Measurements from ENCODE around the gene YTHDF1. TPM values are rescaled to one million over a fixed set of nuclear protein-coding genes. Genes with fewer than 3 reads are reported as not detected.

Gene YTHDF1
- total RNA-seq, 1 donor from 2014 or later = 44.0 TPM

DNA sequence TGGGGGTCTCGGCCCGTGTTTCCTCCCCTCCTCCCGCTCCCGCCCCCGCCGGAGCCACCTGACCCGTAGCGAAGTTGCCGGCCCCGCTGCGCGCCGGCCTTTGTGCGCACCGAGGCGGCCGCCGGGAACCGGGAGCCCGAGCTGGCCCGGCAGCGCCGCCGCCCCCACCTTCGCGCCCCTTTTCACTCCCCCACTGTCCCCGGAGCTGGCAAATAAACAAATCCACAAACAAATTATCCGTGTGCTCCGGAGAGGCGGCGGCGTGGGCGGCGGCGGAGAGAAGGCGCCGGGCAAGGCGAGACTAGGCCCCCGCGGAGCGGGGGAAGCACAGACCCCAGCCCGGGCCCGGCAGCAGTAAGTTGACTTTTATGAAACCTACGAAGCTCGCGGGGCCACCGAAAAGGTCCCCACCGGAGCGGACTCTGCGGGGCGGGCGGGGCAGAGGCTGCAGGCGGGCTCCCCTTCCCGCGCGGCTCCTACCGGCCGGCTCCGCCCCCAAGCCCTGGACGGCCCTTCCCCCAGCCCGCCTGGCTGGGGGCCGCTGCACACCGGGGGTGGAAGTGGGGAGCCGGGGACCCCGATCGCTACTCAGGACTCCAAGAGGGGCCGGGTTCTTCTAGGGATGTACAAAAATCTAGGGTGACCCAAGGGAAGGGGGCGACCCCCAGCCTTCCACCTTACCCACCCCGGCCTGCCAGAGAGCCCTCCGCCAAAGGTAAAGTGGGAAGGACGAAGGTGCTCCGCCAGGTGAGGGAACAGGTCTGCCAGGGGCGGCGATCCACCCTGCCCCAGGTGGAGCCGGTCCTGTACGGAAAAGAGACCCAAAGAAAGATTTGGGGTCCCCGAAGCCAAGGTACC, 40.7 kb downstream of the YTHDF1 start:
- DNase-seq (ENCODE audit: extremely low read depth, low read depth, low spot score) = no peak

DNA sequence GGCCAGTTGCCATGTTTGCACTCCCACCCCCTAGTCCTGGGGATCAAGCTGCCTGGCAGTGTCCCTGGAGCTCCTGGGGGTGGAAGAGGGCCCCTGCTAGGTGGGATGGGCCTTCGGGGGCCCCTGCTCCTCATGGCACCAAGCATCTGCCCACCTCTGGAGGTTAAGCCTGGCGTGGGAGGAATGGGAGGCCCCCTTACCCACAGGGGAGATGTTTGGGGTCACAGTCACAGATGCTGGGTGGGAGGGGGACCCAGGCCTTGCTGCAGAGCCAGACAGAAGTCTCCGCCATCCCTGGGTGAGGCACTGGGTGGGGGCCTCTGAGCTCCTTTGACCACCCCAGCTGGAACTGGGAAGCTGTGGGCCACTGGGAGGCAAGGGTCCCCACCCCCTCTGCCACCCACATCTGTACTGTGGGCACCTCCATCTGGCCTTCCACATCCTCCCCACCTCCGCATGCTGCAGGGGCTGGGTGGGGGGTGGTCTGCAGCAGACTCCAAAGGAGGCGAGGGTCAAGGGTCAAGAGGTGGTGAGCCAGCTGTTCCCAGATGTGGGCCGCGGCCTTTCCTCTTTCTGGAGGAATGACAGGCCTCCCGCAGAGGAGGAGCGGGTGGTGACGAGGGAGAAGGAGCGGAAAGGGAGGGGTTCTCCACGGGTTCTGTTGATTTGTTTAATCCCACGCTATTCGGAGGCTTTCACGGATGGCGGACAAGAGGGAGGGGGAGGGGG, 41.5 kb downstream of the YTHDF1 start:
- no peak for DNase-seq (ENCODE audit: extremely low read depth, low read depth, low spot score)

- no peak for DNase-seq (ENCODE audit: extremely low read depth, low read depth, low spot score)
These were observed 42.3 kb downstream of the YTHDF1 start for GRCh38 chr20:63173552-63174191.

DNA sequence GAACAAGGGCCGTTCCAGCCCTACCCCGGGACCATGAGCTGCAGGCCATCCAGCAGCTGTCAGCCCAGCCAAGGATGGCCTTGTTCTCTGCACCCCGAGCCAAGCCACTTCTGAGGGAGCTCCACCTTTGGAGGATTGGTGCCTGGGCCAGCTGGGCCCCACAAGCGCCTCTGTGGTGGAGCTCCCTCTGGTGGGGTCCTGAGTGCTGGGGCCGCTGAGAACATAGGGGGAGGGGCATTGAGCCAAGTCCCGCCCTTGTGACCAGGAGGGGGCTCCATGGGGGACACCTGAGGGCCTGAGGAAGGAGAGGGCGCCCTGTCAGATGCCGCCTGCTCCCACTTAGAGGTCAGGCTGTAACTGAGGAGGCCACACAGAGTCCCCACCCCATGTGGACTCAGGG, 43.2 kb downstream of the YTHDF1 start:
- no peak for DNase-seq (ENCODE audit: extremely low read depth, low read depth, low spot score)

- no peak for DNase-seq (ENCODE audit: extremely low read depth, low read depth, low spot score)
These were observed 43.9 kb downstream of the YTHDF1 start for GRCh38 chr20:63171991-63172390.

- DNase-seq (ENCODE audit: extremely low read depth, low read depth, low spot score) = no peak
These were observed 46.2 kb downstream of the YTHDF1 start for GRCh38 chr20:63169681-63170080.

DNA sequence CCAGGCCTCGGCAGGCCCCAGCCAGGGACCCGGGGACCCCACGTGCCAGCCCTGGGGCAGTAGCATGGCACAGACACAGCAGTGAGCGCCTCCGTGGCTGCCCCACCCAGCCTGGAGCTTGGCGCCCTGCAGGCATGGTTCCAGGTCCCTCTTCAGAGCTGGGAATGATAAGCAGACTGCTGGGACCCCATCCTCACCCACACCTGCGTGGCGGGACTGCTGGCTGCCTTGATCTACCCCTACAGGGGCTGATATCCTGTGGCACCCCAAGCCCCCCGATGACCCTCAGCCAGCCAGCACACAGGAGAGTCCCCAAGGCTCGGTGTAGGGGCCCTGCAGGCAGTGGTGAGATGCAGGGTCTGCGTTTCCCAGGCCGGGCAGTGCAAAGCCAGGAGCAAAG, 47.1 kb downstream of the YTHDF1 start:
- no peak for DNase-seq (ENCODE audit: extremely low read depth, low read depth, low spot score)

DNA sequence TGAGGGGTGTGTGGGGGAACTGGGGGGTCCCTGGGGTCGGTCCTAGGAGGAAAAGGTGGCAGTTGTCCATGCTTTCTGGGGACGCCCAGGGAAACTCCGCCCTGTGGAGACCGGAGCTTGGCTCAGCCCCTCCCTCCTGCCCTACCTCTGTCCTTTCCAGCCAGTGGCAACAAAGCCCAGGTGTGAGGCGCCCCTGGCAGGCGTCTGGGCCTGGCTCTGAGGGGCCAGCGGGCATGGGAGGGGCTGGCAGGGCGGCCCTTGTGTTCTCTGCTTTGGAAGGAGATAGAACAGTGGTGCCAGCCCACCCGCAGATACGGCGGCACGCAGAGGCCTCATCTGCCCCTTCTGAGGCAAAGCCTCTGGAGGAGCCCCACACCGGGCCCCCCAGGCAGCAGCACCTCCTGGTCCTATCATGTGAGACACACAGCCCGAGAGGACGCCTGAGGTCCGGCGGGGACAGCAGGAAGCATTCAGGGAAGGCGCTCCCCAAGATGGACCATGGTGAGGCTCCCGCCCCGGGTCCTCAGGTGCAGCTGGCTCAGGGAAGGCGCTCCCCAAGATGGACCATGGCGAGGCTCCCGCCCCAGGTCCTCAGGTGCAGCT, 47.9 kb downstream of the YTHDF1 start:
- no peak for DNase-seq (ENCODE audit: extremely low read depth, low read depth, low spot score)

- no peak for DNase-seq (ENCODE audit: extremely low read depth, low read depth, low spot score)
These were observed 48.7 kb downstream of the YTHDF1 start for GRCh38 chr20:63167026-63167917.

DNA sequence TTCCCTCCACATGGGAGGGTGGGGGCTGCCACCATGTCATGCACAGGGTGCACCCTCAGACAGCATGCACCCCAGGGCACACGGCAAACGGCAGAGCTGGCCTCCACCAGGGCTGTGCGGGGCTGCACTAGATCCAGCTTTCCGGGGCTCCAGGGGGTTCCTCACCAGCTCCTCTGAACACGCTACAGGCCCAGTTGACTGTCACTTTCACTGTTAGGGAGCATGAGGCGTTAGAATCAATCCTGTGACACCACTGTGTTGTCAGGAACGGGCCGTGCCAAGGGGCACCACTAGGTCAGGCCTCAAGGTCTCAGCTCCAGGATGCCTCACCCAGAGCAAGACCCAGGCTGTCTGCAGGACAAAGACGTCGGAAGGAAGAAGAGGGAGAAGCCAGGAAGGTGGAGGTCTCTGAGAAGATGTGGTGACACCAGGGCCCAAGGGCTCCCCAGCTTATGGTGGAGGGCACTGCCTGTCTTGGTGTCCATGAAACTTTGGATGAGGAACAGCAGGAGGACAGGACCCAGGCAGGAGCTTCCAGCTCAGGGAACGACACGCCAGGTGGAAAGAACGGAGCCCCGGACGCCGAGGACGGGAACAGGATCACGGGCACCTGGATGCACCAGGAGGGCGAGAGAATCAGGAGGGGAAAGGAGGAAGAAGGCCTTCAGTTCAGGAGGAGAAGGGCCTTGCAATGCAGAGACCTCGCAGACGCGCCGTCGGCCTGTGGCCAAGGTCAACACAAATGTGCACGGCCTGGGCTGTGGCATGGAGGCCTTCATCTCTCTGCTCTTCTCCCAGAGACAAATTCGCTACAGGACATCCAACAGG, 49.5 kb downstream of the YTHDF1 start:
- no peak for DNase-seq (ENCODE audit: extremely low read depth, low read depth, low spot score)

GRCh38 chr20:63165356-63166192, 50.4 kb downstream of the YTHDF1 start:
- DNase-seq (ENCODE audit: extremely low read depth, low read depth, low spot score) = no peak

DNA sequence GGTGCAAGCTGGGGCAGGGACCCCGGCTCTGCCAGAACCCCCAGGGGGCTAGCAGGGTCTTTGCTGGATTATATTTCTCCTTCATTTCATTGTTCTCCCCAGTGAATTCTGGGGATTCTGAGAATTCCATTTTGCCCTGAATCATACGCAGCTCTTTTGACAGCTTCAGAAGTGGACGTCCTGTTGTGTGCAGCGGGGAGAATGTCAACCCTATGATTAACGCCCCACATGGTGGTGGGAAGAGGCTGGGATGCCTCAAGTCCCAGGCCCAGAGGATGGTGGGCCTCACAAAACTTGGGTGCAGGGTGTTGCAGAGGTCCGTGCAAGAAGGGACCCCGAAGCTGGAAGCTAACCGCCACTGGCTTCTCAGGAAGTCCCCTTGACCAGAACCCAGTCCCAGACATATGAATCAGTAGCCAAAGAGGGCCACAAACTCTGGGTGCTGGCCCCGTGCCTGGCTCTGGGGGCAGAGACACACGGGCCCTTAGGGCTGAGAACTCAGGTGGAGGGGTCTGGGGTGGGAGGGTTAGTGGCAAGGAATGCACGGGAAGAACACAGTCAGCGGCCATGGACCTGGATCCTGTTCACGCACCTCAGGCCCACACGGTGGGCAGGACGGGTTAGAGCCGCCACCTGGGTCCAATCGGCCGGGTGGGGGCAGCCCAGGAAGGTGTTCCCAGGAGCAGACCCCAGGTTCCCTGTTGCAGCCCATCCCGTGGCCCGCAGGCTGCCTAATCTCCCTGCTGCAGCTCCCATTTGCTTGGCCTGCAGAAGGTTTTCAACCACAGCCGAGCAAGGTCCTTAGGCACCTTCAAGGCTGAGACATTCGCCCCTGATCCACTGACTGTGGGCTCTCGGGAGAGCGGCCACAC, 51.2 kb downstream of the YTHDF1 start:
- DNase-seq (ENCODE audit: extremely low read depth, low read depth, low spot score) = no peak

- no peak for DNase-seq (ENCODE audit: extremely low read depth, low read depth, low spot score)
These were observed 52.1 kb downstream of the YTHDF1 start for GRCh38 chr20:63163596-63164483.

DNA sequence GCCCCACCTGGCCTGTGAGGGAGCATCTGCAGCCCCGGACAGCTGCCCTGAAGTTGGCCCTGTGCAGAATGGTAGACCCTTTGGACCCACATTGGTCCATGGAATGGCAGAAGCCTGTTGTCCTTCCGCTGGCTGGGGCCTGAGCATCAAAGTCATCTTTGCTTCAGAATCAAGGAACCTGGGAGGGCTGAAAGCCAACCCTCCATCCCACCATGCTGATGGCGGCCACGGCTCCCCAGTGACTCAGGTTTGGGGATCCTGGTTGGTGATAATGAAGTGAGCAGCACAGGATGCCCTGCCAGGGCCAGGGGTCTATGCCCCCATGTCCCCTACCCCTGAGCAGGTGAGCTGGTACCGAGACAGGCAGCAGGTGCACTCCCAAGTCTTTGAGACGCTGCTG, 52.8 kb downstream of the YTHDF1 start:
- no peak for DNase-seq (ENCODE audit: extremely low read depth, low read depth, low spot score)

DNA sequence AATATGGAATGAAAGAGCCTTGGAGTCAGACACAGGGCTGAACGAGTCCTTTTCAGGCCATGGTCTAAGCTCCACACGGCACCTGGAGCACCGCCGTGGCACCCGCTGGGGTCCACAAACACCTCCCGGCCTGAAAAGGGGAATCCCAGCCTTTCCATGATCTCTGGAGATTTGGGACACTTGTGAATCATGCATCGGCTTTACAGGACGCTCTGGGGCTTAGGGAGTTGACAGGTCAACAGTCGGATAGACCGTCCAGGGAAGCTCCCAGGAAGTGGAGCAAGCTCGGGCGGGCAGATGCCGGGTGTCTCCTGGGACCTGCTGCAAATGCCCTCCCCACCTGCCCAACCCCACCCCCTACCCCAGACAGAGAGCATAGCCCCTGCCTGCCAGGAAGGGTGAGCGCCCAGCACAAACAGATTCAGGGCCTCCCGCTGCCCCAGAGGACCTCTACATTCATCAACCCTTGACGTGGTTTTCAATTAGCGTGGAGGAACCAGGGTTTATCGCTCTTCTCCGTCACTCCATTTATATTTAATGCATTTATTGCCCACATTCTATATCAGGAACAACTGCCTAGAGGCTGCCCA, 53.6 kb downstream of the YTHDF1 start:
- no peak for DNase-seq (ENCODE audit: extremely low read depth, low read depth, low spot score)

- no peak for DNase-seq (ENCODE audit: extremely low read depth, low read depth, low spot score)
These were observed 54.7 kb downstream of the YTHDF1 start for GRCh38 chr20:63161176-63161651.

Data from glomerular endothelial cell (primary cell).